Thyroid gland (tissue), 4 donors: ENCODE data around the gene AGBL1. TPM values are rescaled to one million over a fixed set of nuclear protein-coding genes. Genes with fewer than 3 reads are reported as not detected.

Experiments used
- DNase-seq, 2 donors: peaks; one replicate each; pipeline ENCODE4 v3.0.0-alpha.2; 2019
- H3K27ac ChIP-seq, 3 donors: fragments of 200-600 bp; sonication (generic); 1 replicate in 2 of 3; 2 replicates in 1 of 3; pipeline ENCODE4 v1.5.1; 2016 to 2019; ENCODE audit warnings: mild to moderate bottlenecking in 1 of 3, moderate library complexity in 1 of 3
- H3K27me3 ChIP-seq: fragments of 200-600 bp; sonication (generic); one replicate; pipeline ENCODE4 v1.5.1; 2019
- H3K36me3 ChIP-seq, 2 donors: fragments of 200-600 bp; sonication (generic); one replicate each; pipeline ENCODE4 v1.5.1; 2016 to 2019
- H3K4me1 ChIP-seq, 2 donors: fragments of 200-600 bp; sonication (generic); one replicate each; pipeline ENCODE4 v1.5.1; 2017 to 2019
- H3K4me3 ChIP-seq, 3 donors: fragments of 200-600 bp; sonication (generic); replicated peaks in 1 of 3; 1 replicate in 2 of 3; 2 replicates in 1 of 3; pipeline ENCODE4 v1.5.1; 2016; ENCODE audit warnings: mild to moderate bottlenecking in 1 of 3
- H3K9me3 ChIP-seq: fragments of 200-600 bp; sonication (generic); one replicate; pipeline ENCODE4 v1.5.1; 2017
- CTCF ChIP-seq, 6 experiments: fragments of 200-600 bp in 3 of 6; fragments of 450-650 bp in 3 of 6; sonication (generic) in 3 of 6; IDR thresholded peaks; one replicate each; pipeline ENCODE4 v1.5.1; 2016 to 2019; ENCODE audit warnings: antibody characterized with exemption in 6 of 6, mild to moderate bottlenecking in 2 of 6, inconsistent platforms in 1 of 6, moderate library complexity in 1 of 6
- POLR2A ChIP-seq, 2 donors: fragments of 450-650 bp; IDR thresholded peaks; one replicate each; pipeline ENCODE4 v1.6.1; 2017; ENCODE audit warnings: antibody characterized with exemption in 2 of 2, mild to moderate bottlenecking in 2 of 2, moderate library complexity in 1 of 2
- WGBS, 2 donors: methylation state at CpG; one replicate each; pipeline ENCODE4 v1.1.5; 2017; 5-methylcytosine and 5-hydroxymethylcytosine counted together
- intact Hi-C: fragments of 100-400 bp; cut with DNase I; formaldehyde crosslinking; loops from one replicate; pipeline ENCODE4 v1.15.1; 2023
- total RNA-seq, 4 donors: library from RNA; depleted of rRNA; stranded (reverse); fragments of >200 nt; gene quantifications; one replicate each; pipeline ENCODE4 v1.2.3, GENCODE V29; 2016

Gene AGBL1
- total RNA-seq, 4 donors from 2014 or later: not detected

DNA sequence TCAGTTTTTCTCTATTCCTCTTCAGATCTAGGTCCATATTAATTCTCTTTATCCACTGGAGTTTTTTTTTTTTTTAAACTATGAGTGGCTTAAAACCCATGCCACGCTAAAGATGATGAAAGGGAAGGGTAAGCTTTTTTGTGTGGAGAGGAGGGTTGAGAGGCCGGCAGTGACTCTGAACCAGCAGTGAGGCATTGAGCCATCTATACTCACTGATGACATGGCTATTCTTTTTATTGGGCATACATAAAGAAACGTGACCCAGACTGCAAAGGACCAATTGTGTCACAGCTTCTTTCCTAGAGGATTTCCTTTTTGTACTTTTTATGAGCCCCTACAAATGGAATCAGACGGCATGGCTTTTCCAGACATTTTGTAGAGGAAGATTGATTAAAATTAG is 662.2 kb downstream of the AGBL1 start:
- no peak overlapping the region for H3K4me3 ChIP-seq
- TF ChIP-seq POLR2A (IDR thresholded peaks at IDR 0.05) (no peak), CTCF (IDR thresholded peaks at IDR 0.05) (no peak)
- no peak overlapping the region for H3K27ac ChIP-seq
- H3K9me3 ChIP-seq: no peaks in the 10 kb centered on the region
- intact Hi-C loops: no loop called here
- 78 to 81% methylated on average over 4 of the region's 4 CpGs for WGBS, 2 donors
- H3K36me3 ChIP-seq: no peaks in the 10 kb centered on the region
- H3K27me3 ChIP-seq: no peaks in the 10 kb centered on the region
- no peaks in the 10 kb centered on the region for H3K4me1 ChIP-seq
- DNase-seq: no peak

DNA sequence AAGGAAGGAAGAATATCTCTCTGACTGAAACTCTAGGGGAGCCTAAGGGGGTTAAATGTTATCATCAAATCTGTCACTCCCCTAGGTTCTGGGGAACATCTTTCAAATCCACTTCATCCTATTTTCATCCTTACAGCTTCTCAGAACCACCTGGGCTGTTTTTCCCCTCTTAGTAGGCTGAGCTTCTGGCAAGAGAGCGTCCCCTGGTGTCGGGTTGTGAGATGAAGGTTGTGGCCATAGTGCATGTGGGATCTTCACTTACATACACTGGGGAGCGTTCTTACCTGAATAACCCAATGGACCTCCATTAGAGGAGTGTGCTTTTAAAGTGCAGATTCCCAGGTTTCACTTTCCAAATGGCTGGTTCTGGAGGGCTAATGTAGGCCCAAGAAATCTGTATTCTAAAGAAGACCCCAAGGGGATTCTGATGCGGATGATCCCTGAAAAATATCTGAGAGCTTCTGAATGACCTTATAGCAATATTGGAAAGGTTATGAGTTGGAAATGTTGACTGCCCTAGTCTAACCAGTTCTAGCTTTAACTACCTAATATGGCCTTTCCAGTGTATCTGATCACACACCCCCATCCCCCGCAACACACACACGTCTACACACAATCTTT is 663.7 kb downstream of the AGBL1 start:
- Histone ChIP-seq H3K36me3 (no peaks in the 10 kb centered on the region), H3K27ac (no peak overlapping the region), H3K27me3 (no peaks in the 10 kb centered on the region), H3K4me1 (no peaks in the 10 kb centered on the region), H3K9me3 (no peaks in the 10 kb centered on the region), H3K4me3 (no peak overlapping the region)
- WGBS, 2 donors: 67 to 72% methylated on average over 6 of the region's 6 CpGs
- no peak for TF ChIP-seq CTCF (IDR thresholded peaks at IDR 0.05)
- no peak for TF ChIP-seq POLR2A (IDR thresholded peaks at IDR 0.05)
- DNase-seq: no peak
- intact Hi-C loops: no loop called here

- H3K27me3 ChIP-seq: no peaks in the 10 kb centered on the region
Observed at GRCh38 chr15:86744198-86744780, 664.6 kb downstream of the AGBL1 start.

GRCh38 chr15:86751116-86751515 is 671.4 kb downstream of the AGBL1 start:
- WGBS, 2 donors: 85 to 90% methylated on average over 1 of the region's 1 CpG
- no peaks in the 10 kb centered on the region for H3K9me3 ChIP-seq
- DNase-seq: no peak
- H3K4me1 ChIP-seq: no peaks in the 10 kb centered on the region
- H3K4me3 ChIP-seq: no peak overlapping the region
- H3K36me3 ChIP-seq: no peaks in the 10 kb centered on the region
- intact Hi-C loops: no loop called here
- no peak for TF ChIP-seq CTCF (IDR thresholded peaks at IDR 0.05)
- no peak for TF ChIP-seq POLR2A (IDR thresholded peaks at IDR 0.05)
- no peaks in the 10 kb centered on the region for H3K27me3 ChIP-seq
- no peak overlapping the region for H3K27ac ChIP-seq

More at GRCh38 chr15:86744198-86744780, 664.6 kb downstream of the AGBL1 start:
- Histone ChIP-seq H3K4me1 (no peaks in the 10 kb centered on the region), H3K36me3 (no peaks in the 10 kb centered on the region), H3K4me3 (no peak overlapping the region), H3K27ac (no peak overlapping the region), H3K9me3 (no peaks in the 10 kb centered on the region)
- 81 to 90% methylated on average over 7 of the region's 7 CpGs for WGBS, 2 donors
- intact Hi-C loops: no loop called here
- TF ChIP-seq POLR2A (IDR thresholded peaks at IDR 0.05): no peak
- TF ChIP-seq CTCF (IDR thresholded peaks at IDR 0.05): no peak
- no peak for DNase-seq

DNA sequence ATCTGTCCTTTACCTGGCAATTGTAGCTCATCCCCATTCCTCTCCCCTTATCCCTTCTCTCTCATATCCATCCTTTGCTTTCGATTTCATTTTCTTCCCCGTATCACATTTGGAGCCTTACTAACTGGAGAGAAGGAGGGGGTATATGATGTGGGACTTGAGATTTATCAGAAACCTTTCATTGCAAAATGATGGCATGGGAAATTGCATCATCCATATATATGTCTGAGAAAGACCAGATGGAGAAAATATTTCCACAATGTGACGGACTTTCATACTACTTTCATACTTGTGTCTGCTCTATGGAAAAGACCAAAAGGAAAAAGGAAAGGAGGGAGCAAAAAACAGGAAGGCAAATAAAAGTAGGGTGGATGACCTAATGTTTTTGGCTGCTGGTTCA is 675.2 kb downstream of the AGBL1 start:
- no peaks in the 10 kb centered on the region for H3K27me3 ChIP-seq
- H3K9me3 ChIP-seq: no peaks in the 10 kb centered on the region
- no peak overlapping the region for H3K27ac ChIP-seq
- TF ChIP-seq CTCF (IDR thresholded peaks at IDR 0.05) (no peak), POLR2A (IDR thresholded peaks at IDR 0.05) (no peak)
- WGBS, 2 donors: 73 to 85% methylated on average over 3 of the region's 3 CpGs
- H3K36me3 ChIP-seq: no peaks in the 10 kb centered on the region
- H3K4me1 ChIP-seq: no peaks in the 10 kb centered on the region
- no peak for DNase-seq
- H3K4me3 ChIP-seq: no peak overlapping the region
- intact Hi-C loops: no loop called here
